K562 (cell line): ENCODE measurements around the gene BBC3. TPM values are rescaled to one million over a fixed set of nuclear protein-coding genes. Genes with fewer than 3 reads are reported as not detected.

Experiments used
- DDX20 ChIP-seq: fragments of 450-650 bp; IDR thresholded peaks from 2 replicates; pipeline ENCODE4 v1.6.1; 2016; ENCODE audit warnings: missing genetic modification characterization, low read depth, mild to moderate bottlenecking, missing compliant biosample characterization, moderate library complexity
- E2F3 ChIP-seq: fragments of 250-450 bp; sonication (Bioruptor Pico); IDR thresholded peaks from 2 replicates; pipeline ENCODE4 v1.4.0; 2020; ENCODE audit warnings: mild to moderate bottlenecking
- EGR1 ChIP-seq: fragments of 450-650 bp; conservative IDR thresholded peaks from 2 replicates; pipeline ENCODE4 v1.6.1; 2017; ENCODE audit warnings: mild to moderate bottlenecking
- FOXK2 ChIP-seq, 2 experiments: fragments of 450-650 bp; IDR thresholded peaks in 1 of 2; conservative IDR thresholded peaks in 1 of 2; 2 replicates each; pipeline ENCODE4 v1.6.1; 2016; ENCODE audit warnings: low read depth in 2 of 2, mild to moderate bottlenecking in 1 of 2
- HDGF ChIP-seq: fragments of 450-650 bp; IDR thresholded peaks from 2 replicates; pipeline ENCODE4 v1.6.1; 2016
- KLF13 ChIP-seq: fragments of 450-650 bp; IDR thresholded peaks from 2 replicates; pipeline ENCODE4 v1.6.1; 2016; ENCODE audit warnings: missing genetic modification characterization, low read depth, mild to moderate bottlenecking, missing compliant biosample characterization, moderate library complexity, borderline replicate concordance
- PHF8 ChIP-seq: fragments of 200-600 bp; sonication (generic); IDR thresholded peaks from 2 replicates; pipeline ENCODE4 v1.6.1; 2012; ENCODE audit warnings: mixed run types, mild to moderate bottlenecking, inconsistent platforms, low read length, moderate library complexity, borderline replicate concordance
- POLR2A ChIP-seq: fragments of 450-650 bp; conservative IDR thresholded peaks from 2 replicates; pipeline ENCODE4 v1.6.1; 2016
- POLR2H ChIP-seq: IDR thresholded peaks from 2 replicates; pipeline ENCODE4 v1.6.1; 2016; ENCODE audit warnings: missing genetic modification characterization, low read depth, mild to moderate bottlenecking, control low read depth, missing compliant biosample characterization, moderate library complexity
- RB1 ChIP-seq: fragments of 450-650 bp; IDR thresholded peaks from 2 replicates; pipeline ENCODE4 v1.6.1; 2017; ENCODE audit warnings: low read depth, mild to moderate bottlenecking
- RFX5 ChIP-seq: IDR thresholded peaks from 2 replicates; pipeline ENCODE4 v1.6.1; 2011; ENCODE audit warnings: low read depth, mild to moderate bottlenecking, improper control_type of control experiment, low read length
- RNF219 ChIP-seq: fragments of 250-450 bp; sonication (Bioruptor Pico); IDR thresholded peaks from 2 replicates; pipeline ENCODE4 v1.5.0; 2022; ENCODE audit warnings: mild to moderate bottlenecking
- RUNX1 ChIP-seq: sonication (generic); IDR thresholded peaks from 2 replicates; pipeline ENCODE4 v1.6.1; 2016; ENCODE audit warnings: antibody characterized with exemption, low read depth
- SMARCA5 ChIP-seq: fragments of 450-650 bp; IDR thresholded peaks from 2 replicates; pipeline ENCODE4 v1.6.1; 2016
- SMARCE1 ChIP-seq: fragments of 450-650 bp; IDR thresholded peaks from 2 replicates; pipeline ENCODE4 v1.7.1; 2016; ENCODE audit warnings: mild to moderate bottlenecking
- TBP ChIP-seq: optimal IDR thresholded peaks from 2 replicates; pipeline ENCODE3; 2011; ENCODE audit warnings: low read depth, low read length, improper control_type of control experiment
- UBTF ChIP-seq, 2 experiments: IDR thresholded peaks; 2 replicates each; pipeline ENCODE4 v1.6.1; 2012; ENCODE audit warnings: improper control_type of control experiment in 2 of 2, low read depth in 2 of 2, low read length in 2 of 2, borderline replicate concordance in 1 of 2
- ZBED1 ChIP-seq: IDR thresholded peaks from 2 replicates; pipeline ENCODE4 v1.6.1; 2014
- ZEB2 ChIP-seq: fragments of 450-650 bp; IDR thresholded peaks from 2 replicates; pipeline ENCODE4 v1.6.1; 2016
- ZNF449 ChIP-seq: fragments of 250-450 bp; sonication (Bioruptor Pico); IDR thresholded peaks from 2 replicates; pipeline ENCODE4 v1.8.0; 2022; ENCODE audit warnings: moderate library complexity, mild to moderate bottlenecking, inconsistent platforms
- ZNF655 ChIP-seq: fragments of 250-450 bp; sonication (Bioruptor Pico); IDR thresholded peaks from 2 replicates; pipeline ENCODE4 v1.5.0; 2021
- polyA plus RNA-seq, 8 experiments: library from polyadenylated mRNA; depleted of rRNA in 4 of 8; stranded (reverse) in 5 of 8; unstranded in 3 of 8; fragments of >200 nt; fragmentation: Nextera tagmentation in 2 of 8; fragmentation: Illumina TruSeq in 1 of 8; extraction: Ambion mirVana in 2 of 8; extraction: Trizol in 1 of 8; gene quantifications; 2 replicates each; pipeline versions ENCODE4 v1.2.1 to v1.2.3, GENCODE V29; 2011 to 2014; ENCODE audit warnings: inconsistent platforms in 1 of 8, missing spikeins in 1 of 8
- total RNA-seq, 7 experiments: library from RNA; depleted of rRNA in 6 of 7; stranded (reverse); fragments of >200 nt in 6 of 7; fragmentation: Illumina TruSeq in 2 of 7; extraction: Trizol in 2 of 7; gene quantifications; 2 replicates each; pipeline versions ENCODE4 v1.2.1 to v1.2.3, GENCODE V29; 2011 to 2021; ENCODE audit warnings: low replicate concordance in 1 of 7

BBC3 gene
- total and polyA plus RNA-seq, 9 of the 15 experiments (the other 6 are each of a cell fraction or from before 2014, with no cell fraction given), result 0.15 to 30.7 (median 4.8) TPM

GRCh38 chr19:47274071-47274890 is 43.3 kb upstream of the BBC3 start, which contains the start of gene INAFM1 (continued):
- TF ChIP-seq ZEB2 (no peak), POLR2H (tag) (peak; percentile 61), HDGF (no peak), UBTF (IDR thresholded peaks at IDR 0.05; ENCODE audit: borderline replicate concordance in 1 of 2, low read depth in 2 of 2, low read length in 2 of 2) (0 out of 4 replicates have a peak, but pooled peaks of 1 of the 2 experiments have one; percentile 58), ZNF449 (CRISPR knock-in tag) (no peak), FOXK2 (conservative IDR thresholded peaks at IDR 0.05 in 1 of 2, IDR thresholded peaks at IDR 0.05 in 1 of 2; ENCODE audit: low read depth in 2 of 2) (peak; percentile 22 to 50; a peak in 2 of 4 replicates), RB1 (peak; percentile 88; the same call in 1 of the 2 replicates), SMARCE1 (no peak), POLR2A (peak; percentile 86), DDX20 (tag) (no peak), RUNX1 (no peak), SMARCA5 (peak; percentile 77; the same call in 1 of the 2 replicates), TBP (peak; percentile 58), E2F3 (peak; percentile 78; the same call in 1 of the 2 replicates), EGR1 (peak; percentile 78), KLF13 (no peak), RNF219 (CRISPR knock-in tag) (no peak), ZBED1 (peak; percentile 25; the same call in 1 of the 2 replicates), ZNF655 (peak; percentile 60; the same call in 1 of the 2 replicates), PHF8 (peak; percentile 46; the same call in 1 of the 2 replicates), RFX5 (no peak)
